LNCAP (cell line): ENCODE data around the gene SLC26A2.

Experiments used
- TF ChIP-seq, protein P1 (sequence below): fragments of 450-650 bp; IDR thresholded peaks from 2 replicates; pipeline ENCODE4 v1.5.1; 2017; ENCODE audit warnings: mild to moderate bottlenecking

Gene SLC26A2

DNA sequence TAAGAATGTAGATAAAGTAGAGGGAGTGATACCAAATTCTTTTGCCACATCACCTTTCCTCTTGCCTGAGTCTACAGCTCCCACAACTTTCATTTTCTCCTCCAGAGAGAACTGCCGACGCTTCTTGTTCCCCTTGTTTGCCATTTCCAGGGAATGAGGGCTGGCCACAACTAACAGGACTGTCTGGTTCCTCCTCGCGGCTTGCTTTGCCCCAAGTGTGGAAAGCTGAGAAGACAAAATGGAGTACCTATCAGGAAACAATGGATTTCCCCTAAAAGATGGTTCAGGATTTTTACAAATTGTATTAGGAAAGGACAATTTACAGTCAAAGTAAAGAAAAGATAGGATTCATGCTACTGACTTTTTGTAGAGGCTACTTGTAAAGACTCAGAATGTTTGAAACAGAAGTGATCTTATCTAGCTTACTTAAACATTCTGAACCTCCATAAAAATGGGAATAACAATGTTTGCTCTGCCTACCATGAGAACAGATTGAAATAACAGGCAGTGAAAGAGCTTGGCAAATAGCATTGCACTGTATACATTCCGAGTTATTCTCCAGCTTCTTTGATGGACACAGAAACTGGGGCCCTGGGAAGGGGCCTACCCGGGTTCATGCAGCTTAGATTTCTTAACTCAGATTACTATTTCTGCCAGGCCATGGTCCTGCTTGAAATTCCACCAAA is 35.8 kb downstream of the SLC26A2 start:
- TF ChIP-seq, protein P1, sequence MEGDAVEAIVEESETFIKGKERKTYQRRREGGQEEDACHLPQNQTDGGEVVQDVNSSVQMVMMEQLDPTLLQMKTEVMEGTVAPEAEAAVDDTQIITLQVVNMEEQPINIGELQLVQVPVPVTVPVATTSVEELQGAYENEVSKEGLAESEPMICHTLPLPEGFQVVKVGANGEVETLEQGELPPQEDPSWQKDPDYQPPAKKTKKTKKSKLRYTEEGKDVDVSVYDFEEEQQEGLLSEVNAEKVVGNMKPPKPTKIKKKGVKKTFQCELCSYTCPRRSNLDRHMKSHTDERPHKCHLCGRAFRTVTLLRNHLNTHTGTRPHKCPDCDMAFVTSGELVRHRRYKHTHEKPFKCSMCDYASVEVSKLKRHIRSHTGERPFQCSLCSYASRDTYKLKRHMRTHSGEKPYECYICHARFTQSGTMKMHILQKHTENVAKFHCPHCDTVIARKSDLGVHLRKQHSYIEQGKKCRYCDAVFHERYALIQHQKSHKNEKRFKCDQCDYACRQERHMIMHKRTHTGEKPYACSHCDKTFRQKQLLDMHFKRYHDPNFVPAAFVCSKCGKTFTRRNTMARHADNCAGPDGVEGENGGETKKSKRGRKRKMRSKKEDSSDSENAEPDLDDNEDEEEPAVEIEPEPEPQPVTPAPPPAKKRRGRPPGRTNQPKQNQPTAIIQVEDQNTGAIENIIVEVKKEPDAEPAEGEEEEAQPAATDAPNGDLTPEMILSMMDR, result no peak

DNA sequence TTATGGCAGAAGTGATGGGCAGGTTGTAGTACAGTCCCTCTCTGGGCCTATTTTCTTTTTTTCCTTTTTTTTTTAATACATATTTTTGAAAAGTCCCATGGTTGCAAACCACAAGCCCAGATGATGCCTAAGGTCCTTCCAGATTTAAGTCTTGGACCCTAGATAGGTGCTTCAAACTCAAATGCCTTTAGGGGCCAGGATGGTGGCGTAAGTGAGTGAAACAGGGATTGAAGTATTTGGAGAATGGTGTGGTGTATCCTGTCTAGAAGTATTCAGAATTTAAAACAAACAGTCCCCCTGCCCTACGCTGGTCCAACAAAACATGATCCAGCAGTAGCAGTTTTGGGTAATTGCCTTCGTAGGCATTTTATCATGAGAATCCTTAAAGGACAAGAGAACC is 37.7 kb downstream of the SLC26A2 start:
- TF ChIP-seq, protein P1, result no peak

DNA sequence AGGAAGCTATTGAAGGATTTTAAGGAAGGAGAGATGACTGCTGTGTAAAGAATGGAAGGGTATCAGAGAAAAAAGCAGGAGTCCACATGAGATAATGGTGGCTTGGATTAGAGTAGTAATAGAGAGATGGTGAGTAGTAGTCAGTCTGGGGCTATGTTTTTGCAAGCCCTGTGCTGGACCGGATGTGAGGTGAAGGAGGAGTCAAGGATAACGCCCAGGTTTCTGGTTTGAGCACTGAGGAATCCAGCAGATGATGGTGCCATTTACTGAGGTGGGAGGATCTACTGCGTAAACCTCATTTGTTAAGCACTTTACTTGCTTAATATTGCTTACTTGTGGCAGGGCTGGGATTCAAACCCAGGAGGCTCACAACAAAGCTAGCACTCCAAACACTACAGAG is 38.8 kb downstream of the SLC26A2 start:
- TF ChIP-seq, protein P1, result no peak

DNA sequence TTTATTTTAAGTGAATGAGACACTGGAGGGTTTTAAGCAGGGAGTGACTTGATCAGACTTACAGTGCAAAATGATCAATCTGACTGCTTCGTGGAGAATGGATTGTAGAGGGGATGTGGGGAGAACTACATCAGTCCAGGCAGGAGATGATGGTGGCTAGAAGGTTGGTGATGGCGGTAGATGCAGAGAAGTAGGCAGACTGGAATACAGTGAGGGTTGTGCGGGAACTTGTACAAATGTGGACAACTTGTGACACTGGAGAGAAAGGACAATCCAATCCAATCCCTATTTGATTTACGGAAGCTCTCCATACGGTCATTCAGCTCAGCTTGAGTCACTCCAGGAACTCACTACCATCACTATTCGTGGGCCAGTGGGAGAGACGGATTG is 39.3 kb downstream of the SLC26A2 start:
- TF ChIP-seq, protein P1, result no peak

DNA sequence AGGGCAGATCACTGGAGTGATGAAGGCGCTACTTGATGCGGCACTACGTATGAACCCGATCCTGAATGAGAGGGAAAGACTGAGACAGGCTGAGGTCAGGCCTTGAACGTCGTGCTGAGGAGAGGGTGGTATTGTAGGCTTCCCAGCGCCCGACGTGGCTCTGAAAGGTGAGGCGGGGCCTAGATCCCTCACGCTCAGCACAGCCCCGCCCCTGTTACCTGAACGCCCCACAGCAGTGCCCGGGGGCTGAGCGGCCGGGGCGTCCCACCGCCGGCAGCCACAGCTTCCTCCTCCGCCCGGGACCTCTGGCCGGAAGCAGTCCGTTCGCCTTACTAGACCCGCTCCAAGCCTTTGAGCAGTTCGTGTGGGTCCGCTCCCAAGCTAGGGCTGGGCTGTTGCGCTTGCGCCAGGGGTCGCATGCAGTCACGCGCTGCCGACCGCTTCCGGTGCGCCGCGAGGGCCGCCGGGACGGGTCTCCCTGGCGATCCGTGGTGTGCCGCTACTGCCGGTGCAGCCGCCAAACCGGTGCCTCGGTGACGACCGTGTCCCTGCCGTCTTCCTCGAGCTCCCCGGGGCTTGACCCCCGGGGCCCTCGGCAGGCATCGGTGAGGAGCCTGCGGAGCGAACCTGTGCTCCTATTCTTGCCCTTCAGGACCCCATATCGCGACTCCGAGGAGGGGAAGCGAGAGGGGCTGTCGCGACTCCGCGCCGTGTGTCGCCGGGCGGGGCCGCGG is 39.9 kb downstream of the SLC26A2 start, which contains the start of the genes HMGXB3 and TIGD6:
Gene HMGXB3 (plus strand): TSS at position 484 of the 734 bp plus-strand sequence. CDS start 4,114 bp downstream, outside the sequence.
Gene TIGD6 (minus strand): TSS at position 399 of the 734 bp plus-strand sequence. CDS start 4,306 bp downstream, outside the sequence.
- TF ChIP-seq, protein P1, result no peak

DNA sequence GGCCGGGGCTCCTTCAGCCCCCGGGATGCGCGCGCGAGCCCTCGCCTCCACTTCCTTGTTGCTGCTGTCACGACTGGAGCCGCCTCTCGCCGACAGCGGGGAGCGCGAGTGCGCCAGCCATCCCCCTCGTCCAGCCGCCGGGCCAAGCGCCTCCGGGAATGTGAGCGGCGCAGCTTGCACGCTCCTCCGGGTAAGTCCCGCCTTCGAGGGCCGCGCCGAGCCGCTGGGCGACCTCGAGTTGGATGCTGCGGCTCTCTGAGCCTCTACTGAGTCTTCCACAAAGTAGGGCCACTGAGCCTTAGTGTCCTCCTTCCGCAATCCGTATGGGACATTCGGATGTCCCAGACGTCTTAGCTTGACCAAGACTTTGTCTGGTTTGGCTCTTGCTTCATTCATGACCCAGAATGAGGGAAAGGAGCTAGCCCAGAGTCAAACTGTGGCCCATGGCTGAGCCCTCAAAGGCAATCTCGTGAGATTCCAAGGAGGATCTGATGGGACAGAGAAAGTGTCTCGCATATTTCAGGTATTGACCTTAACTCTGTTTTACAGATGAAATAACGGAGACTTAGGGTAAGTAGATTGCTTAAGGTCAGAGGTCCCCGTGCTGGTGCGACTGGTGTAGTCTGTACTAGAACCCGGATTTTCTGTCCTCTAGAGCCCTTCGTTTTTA is 40.6 kb downstream of the SLC26A2 start:
- TF ChIP-seq, protein P1, result no peak

DNA sequence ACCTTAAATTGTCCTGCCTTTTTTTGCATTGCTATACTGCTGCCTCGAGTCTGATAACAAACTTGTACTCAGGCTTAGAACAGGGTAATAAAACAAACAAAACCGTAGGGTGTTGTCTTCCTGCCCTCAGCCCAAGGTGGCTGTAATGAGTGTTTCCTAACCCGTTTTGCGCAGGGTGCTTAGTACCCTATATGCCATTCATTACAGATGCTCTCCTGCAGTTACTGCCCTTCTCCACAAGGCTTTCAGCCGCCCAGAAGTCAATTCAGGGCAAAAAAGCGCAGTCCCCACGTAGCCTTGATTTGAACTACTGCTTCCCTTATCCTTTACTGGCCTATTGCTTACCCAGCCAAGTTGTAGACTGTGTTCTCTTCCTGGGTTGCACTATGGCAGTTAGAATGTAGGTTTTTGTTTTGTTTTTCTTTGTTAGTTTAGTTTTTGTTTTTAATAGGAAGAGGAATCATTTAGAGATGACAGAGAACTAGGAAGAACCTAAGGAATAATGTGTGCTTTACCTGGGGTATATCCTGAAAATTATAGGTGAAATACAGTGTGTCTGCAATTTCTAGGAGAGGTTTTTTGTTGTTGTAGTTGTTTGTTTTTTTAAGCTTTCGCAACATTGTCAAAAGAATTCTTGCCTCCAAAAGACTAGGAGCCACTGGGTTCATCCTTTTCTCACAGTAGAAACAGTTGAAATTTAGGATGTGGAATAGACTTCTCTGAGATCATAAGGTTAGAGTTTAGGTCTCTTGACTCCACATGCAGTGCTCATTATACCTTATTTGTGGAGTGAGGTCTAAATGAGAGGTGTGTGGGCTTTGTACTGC is 41.3 kb downstream of the SLC26A2 start:
- TF ChIP-seq, protein P1, result peak; percentile 55; the same call in 1 of the 2 replicates
